ENCODE results near the gene CYREN. TPM values are rescaled to one million over a fixed set of nuclear protein-coding genes. Genes with fewer than 3 reads are reported as not detected.

CYREN gene
- total RNA-seq, 1 experiment from 2014 or later = 39.6 TPM

DNA sequence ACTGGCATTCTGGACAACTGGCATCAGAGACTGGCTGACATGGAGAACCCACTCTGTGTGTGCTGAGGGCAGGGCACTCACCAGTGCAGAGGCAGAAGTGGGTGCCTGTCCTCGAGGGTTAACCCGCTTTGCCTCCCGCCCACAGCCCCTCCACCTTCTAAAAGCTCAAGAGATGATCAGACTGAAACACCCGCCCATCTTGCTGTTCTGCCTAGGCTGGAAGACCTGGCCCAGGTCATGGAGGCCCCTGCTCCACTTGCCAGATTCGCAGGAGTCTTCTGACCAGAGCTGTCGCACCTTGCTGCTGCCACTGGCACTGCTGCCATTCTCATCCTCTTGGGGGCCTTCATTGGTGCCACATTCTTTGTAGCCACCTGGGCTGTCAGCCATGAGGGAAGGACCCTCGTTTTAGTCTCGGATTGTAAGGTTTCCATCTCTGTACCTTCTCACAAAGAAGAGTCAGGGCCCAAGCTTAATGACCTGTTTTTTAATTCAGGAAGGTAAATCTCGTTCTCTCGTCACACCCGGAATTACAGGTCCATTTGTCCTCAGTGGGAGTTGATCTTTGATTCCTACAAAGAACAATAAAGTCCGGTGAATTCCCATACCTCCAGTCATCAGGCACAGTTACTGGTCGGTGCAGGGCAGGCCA is 1.9 kb downstream of the CYREN start:
- Histone ChIP-seq H3K27ac (ENCODE audit: low read depth, low read length, poor library complexity, severe bottlenecking) (no peak overlapping the region), H3K9me3 (ENCODE audit: low read depth, low read length, poor library complexity, severe bottlenecking) (no peaks in the 10 kb centered on the region), H3K4me1 (ENCODE audit: insufficient read depth, low read length, poor library complexity, severe bottlenecking) (peaks cover 7% of the 10 kb centered on the region), H3K27me3 (replicated peaks; ENCODE audit: insufficient read depth, low read depth, low read length, poor library complexity) (no peaks in the 10 kb centered on the region), H3K36me3 (ENCODE audit: insufficient read depth, low read length, poor library complexity, severe bottlenecking) (peaks cover 30% of the 10 kb centered on the region), H3K4me3 (ENCODE audit: low read depth, low read length, poor library complexity, severe bottlenecking) (no peak overlapping the region)
- ChIA-PET POLR2A (ENCODE audit: low non-redundant PET) (no interaction called here), CTCF (interaction anchor here (1.5 kb wide), 1 partner anchor 8 kb away, joined by 4 read pairs; no protein-coding TSS in a partner anchor)
- no TSS peak for BruUV-seq (replicated peaks)
- intact Hi-C loops (cut with micrococcal nuclease; ENCODE audit: unreplicated experiment) = no loop called here
- TF ChIP-seq EZH2 (IDR thresholded peaks at IDR 0.05; ENCODE audit: borderline replicate concordance, low read depth, low read length, poor library complexity, severe bottlenecking) = no peak
- TF ChIP-seq, protein P1, sequence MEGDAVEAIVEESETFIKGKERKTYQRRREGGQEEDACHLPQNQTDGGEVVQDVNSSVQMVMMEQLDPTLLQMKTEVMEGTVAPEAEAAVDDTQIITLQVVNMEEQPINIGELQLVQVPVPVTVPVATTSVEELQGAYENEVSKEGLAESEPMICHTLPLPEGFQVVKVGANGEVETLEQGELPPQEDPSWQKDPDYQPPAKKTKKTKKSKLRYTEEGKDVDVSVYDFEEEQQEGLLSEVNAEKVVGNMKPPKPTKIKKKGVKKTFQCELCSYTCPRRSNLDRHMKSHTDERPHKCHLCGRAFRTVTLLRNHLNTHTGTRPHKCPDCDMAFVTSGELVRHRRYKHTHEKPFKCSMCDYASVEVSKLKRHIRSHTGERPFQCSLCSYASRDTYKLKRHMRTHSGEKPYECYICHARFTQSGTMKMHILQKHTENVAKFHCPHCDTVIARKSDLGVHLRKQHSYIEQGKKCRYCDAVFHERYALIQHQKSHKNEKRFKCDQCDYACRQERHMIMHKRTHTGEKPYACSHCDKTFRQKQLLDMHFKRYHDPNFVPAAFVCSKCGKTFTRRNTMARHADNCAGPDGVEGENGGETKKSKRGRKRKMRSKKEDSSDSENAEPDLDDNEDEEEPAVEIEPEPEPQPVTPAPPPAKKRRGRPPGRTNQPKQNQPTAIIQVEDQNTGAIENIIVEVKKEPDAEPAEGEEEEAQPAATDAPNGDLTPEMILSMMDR (conservative IDR thresholded peaks at IDR 0.05; ENCODE audit: low read depth, low read length) = no peak
- DNase-seq (ENCODE audit: low spot score) = no peak

DNA sequence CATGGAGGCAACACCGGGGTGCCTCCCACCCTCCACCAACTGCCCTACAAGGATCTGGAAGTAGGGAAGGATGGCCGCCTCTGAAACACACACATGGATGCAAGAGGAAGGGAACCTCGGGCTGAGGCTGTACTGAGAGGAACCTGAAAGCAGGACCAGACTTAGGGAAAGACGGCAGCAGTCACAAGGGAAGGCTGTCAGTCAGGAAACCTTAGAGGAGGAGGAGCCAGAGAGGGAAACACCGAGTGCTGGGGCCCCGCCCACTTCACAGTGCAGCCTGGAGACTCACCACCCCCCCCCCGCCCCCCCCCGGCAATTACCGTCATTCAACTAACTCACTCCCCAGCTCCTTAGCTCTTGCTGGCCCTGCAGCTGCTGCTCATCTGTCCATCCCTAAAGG is 2.5 kb downstream of the CYREN start:
- Histone ChIP-seq H3K4me3 (ENCODE audit: low read depth, low read length, poor library complexity, severe bottlenecking) (no peak overlapping the region), H3K27ac (ENCODE audit: low read depth, low read length, poor library complexity, severe bottlenecking) (no peak overlapping the region), H3K9me3 (ENCODE audit: low read depth, low read length, poor library complexity, severe bottlenecking) (peaks cover under 1% of the 10 kb centered on the region), H3K27me3 (replicated peaks; ENCODE audit: insufficient read depth, low read depth, low read length, poor library complexity) (no peaks in the 10 kb centered on the region), H3K36me3 (ENCODE audit: insufficient read depth, low read length, poor library complexity, severe bottlenecking) (peaks cover 30% of the 10 kb centered on the region), H3K4me1 (ENCODE audit: insufficient read depth, low read length, poor library complexity, severe bottlenecking) (peaks cover 7% of the 10 kb centered on the region)
- POLR2A ChIA-PET (ENCODE audit: low non-redundant PET) = no interaction called here
- BruUV-seq (replicated peaks) = no TSS peak
- CTCF ChIA-PET = no interaction called here
- TF ChIP-seq EZH2 (IDR thresholded peaks at IDR 0.05; ENCODE audit: borderline replicate concordance, low read depth, low read length, poor library complexity, severe bottlenecking) = no peak
- TF ChIP-seq, protein P1 (conservative IDR thresholded peaks at IDR 0.05; ENCODE audit: low read depth, low read length) = no peak
- DNase-seq (ENCODE audit: low spot score) = no peak
- intact Hi-C loops (cut with micrococcal nuclease; ENCODE audit: unreplicated experiment) = no loop called here

DNA sequence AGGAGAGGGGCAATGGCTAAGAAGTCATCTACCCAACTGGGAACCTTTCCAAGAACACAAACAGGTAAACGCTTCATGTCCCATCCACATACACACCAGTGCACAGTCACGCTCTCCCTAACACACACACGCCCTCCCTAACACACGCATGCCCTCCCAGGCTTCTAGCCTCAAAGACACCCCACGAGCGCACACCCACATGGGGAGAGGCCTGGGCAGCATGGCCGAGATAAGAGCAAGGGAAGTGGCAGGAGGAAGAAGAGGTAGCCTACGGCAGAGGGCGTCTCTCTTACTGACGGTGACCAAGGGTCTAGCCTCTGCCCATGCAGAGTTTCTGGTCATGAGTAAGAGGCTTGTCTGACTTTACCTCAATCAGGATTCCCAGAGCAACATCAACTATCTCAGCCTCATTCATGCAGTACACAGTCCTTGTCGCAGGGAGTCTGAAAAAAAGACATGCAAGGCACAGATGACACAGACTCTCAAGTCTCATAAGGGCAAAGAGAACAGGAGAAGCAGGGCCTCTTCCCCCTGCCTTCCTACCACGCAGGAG is 3.1 kb downstream of the CYREN start:
- ChIA-PET POLR2A (ENCODE audit: low non-redundant PET) (no interaction called here), CTCF (no interaction called here)
- no peak for DNase-seq (ENCODE audit: low spot score)
- H3K27ac ChIP-seq (ENCODE audit: low read depth, low read length, poor library complexity, severe bottlenecking) = no peak overlapping the region
- BruUV-seq (replicated peaks) = no TSS peak
- peaks cover 7% of the 10 kb centered on the region for H3K4me1 ChIP-seq (ENCODE audit: insufficient read depth, low read length, poor library complexity, severe bottlenecking)
- peaks cover 30% of the 10 kb centered on the region for H3K36me3 ChIP-seq (ENCODE audit: insufficient read depth, low read length, poor library complexity, severe bottlenecking)
- TF ChIP-seq, protein P1 (conservative IDR thresholded peaks at IDR 0.05; ENCODE audit: low read depth, low read length) = no peak
- TF ChIP-seq EZH2 (IDR thresholded peaks at IDR 0.05; ENCODE audit: borderline replicate concordance, low read depth, low read length, poor library complexity, severe bottlenecking) = no peak
- peaks cover 5% of the 10 kb centered on the region for H3K9me3 ChIP-seq (ENCODE audit: low read depth, low read length, poor library complexity, severe bottlenecking)
- H3K27me3 ChIP-seq (replicated peaks; ENCODE audit: insufficient read depth, low read depth, low read length, poor library complexity) = no peaks in the 10 kb centered on the region
- intact Hi-C loops (cut with micrococcal nuclease; ENCODE audit: unreplicated experiment) = no loop called here
- H3K4me3 ChIP-seq (ENCODE audit: low read depth, low read length, poor library complexity, severe bottlenecking) = no peak overlapping the region
